Glutamatergic neuron (in vitro differentiated cells): ENCODE measurements around the gene TACR1. TPM values are rescaled to one million over a fixed set of nuclear protein-coding genes. Genes with fewer than 3 reads are reported as not detected.

ENCODE experiments used
- DNase-seq: peaks from one replicate; pipeline ENCODE4 v3.0.0; 2022
- H3K27ac Mint-ChIP-seq: one replicate; pipeline ENCODE4 v1.8.0; 2020; ENCODE audit warnings: mild to moderate bottlenecking, mixed read lengths, inconsistent platforms; ENCODE audit not compliant: unreplicated experiment
- H3K27me3 Mint-ChIP-seq: one replicate; pipeline ENCODE4 v1.8.0; 2020; ENCODE audit warnings: mild to moderate bottlenecking, moderate library complexity, mixed read lengths, inconsistent platforms; ENCODE audit not compliant: unreplicated experiment
- H3K36me3 Mint-ChIP-seq: one replicate; pipeline ENCODE4 v1.8.0; 2020; ENCODE audit warnings: mild to moderate bottlenecking, mixed read lengths, inconsistent platforms; ENCODE audit not compliant: unreplicated experiment
- H3K4me1 Mint-ChIP-seq: one replicate; pipeline ENCODE4 v1.8.0; 2020; ENCODE audit warnings: mild to moderate bottlenecking, low read depth, mixed read lengths, inconsistent platforms; ENCODE audit not compliant: unreplicated experiment
- H3K4me3 Mint-ChIP-seq: one replicate; pipeline ENCODE4 v1.8.0; 2020; ENCODE audit warnings: mild to moderate bottlenecking, mixed read lengths, inconsistent platforms; ENCODE audit not compliant: unreplicated experiment
- H3K9me3 Mint-ChIP-seq: one replicate; pipeline ENCODE4 v1.8.0; 2020; ENCODE audit warnings: mild to moderate bottlenecking, moderate library complexity, mixed read lengths, inconsistent platforms; ENCODE audit not compliant: unreplicated experiment
- total RNA-seq: library from RNA; stranded (reverse); fragmentation: NEBNext Ultra II Directional; extraction: Animal tissue kit (Norgen Biotek cat#: 25700); gene quantifications from one replicate; pipeline ENCODE4 v1.2.1, GENCODE V29; 2021; ENCODE audit not compliant: unreplicated experiment
- TF ChIP-seq, protein P1 (sequence below): fragments of 200-600 bp; sonication (generic); IDR thresholded peaks from one replicate; pipeline ENCODE4 v1.5.0; 2021; ENCODE audit not compliant: partially characterized antibody, unreplicated experiment

The TACR1 gene
- total RNA-seq, 1 donor from 2014 or later: 0.17 TPM

DNA sequence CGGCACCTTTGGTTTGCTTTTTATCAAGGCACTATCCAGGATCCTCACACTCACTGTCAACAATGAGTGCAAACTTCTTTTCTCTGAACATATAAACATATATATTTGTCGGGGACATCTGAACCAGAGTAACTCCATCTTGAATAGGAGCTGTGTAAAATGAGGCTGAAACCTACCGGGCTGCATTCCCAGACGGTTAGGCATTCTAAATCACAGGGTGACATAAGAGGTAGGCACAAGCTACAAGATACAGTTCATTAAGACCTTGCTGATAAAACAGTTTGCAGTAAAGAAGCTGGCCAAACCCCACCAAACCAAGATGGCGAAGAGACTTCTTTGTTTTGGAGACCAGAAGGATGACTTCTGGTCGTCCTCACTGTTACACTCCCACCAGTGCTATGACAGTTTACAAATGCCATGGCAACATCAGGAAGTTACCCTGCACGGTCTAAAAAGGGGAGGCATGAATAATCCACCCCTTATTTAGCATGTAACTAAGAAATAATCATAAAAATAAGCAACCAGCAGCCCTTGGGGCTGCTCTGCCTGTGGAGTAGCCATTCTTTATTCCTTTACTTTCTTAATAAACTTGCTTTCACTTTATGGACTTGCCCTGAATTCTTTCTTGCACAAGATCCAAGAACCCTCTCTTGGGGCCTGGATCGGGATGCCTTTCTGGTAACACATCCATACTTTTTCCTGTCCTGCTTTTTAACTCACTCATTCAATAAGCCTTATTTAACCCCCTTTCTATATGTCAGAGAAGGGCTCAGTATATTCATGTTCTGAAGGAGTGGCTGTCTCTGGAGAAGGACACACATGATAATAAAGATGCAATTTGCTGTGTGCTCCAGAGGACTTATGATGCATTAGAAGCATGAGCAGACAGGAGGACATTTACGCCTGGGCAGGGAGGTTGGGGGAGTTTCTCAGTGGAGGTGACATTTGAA, 65.4 kb downstream of the TACR1 start:
- H3K27me3 Mint-ChIP-seq: peaks cover 2% of the 10 kb centered on the region

DNA sequence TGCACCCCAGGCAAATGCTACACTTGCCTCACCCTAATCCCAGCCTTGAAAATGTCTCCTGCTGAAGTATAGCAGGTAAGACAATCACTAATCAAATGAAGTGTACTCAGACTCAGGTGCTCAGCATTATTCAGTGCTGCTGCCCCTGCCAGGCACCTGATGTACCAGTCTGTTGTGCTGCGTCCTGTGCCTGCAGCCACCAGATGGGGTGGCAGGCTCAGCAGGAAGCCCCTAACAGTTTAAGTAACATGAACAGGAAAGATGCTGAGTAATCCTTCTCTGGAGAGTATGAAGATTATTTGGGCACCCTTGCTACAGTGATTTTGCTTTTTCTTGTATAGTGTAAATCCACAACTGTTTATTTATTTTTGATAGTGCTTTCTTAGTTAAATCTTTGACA, 69.1 kb downstream of the TACR1 start:
- DNase-seq: peak; percentile 19
- Mint-ChIP-seq H3K4me1 (peaks cover 3% of the 10 kb centered on the region), H3K36me3 (no peaks in the 10 kb centered on the region), H3K9me3 (no peaks in the 10 kb centered on the region), H3K27ac (no peak overlapping the region), H3K4me3 (no peak overlapping the region), H3K27me3 (no peaks in the 10 kb centered on the region)
- TF ChIP-seq, protein P1, sequence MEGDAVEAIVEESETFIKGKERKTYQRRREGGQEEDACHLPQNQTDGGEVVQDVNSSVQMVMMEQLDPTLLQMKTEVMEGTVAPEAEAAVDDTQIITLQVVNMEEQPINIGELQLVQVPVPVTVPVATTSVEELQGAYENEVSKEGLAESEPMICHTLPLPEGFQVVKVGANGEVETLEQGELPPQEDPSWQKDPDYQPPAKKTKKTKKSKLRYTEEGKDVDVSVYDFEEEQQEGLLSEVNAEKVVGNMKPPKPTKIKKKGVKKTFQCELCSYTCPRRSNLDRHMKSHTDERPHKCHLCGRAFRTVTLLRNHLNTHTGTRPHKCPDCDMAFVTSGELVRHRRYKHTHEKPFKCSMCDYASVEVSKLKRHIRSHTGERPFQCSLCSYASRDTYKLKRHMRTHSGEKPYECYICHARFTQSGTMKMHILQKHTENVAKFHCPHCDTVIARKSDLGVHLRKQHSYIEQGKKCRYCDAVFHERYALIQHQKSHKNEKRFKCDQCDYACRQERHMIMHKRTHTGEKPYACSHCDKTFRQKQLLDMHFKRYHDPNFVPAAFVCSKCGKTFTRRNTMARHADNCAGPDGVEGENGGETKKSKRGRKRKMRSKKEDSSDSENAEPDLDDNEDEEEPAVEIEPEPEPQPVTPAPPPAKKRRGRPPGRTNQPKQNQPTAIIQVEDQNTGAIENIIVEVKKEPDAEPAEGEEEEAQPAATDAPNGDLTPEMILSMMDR: no peak

More for the DNA sequence above, 65.4 kb downstream of the TACR1 start:
- TF ChIP-seq, protein P1: no peak
- DNase-seq: no peak
- H3K9me3 Mint-ChIP-seq: no peaks in the 10 kb centered on the region
- no peaks in the 10 kb centered on the region for H3K36me3 Mint-ChIP-seq
- peaks cover 3% of the 10 kb centered on the region for H3K4me1 Mint-ChIP-seq
- no peak overlapping the region for H3K27ac Mint-ChIP-seq
- no peak overlapping the region for H3K4me3 Mint-ChIP-seq

DNA sequence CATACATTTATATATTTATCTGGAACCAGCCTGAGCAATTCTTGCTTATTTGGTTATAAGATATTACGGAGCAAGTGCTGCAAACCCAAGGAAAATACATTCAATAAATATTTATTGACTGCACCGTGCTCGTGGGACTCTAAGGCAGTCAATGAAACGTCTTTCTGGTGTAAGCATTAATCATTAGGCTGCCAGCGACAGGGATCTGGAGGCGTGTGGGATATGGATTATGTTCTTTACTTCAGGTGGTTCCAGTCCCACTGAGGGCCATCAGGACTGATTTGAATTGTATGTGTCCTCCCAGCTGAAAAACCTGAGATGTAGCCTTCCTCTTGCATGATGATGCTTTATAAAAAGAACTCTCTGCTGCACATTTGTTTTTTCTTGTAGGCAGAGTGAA, 75.4 kb downstream of the TACR1 start:
- Mint-ChIP-seq H3K27ac (no peak overlapping the region), H3K4me3 (no peak overlapping the region), H3K27me3 (no peaks in the 10 kb centered on the region), H3K9me3 (no peaks in the 10 kb centered on the region), H3K36me3 (no peaks in the 10 kb centered on the region), H3K4me1 (peaks cover 5% of the 10 kb centered on the region)
- TF ChIP-seq, protein P1: no peak
- no peak for DNase-seq

GRCh38 chr2:75113231-75113869, 86.0 kb downstream of the TACR1 start:
- Mint-ChIP-seq H3K4me3 (no peak overlapping the region), H3K36me3 (no peaks in the 10 kb centered on the region), H3K9me3 (no peaks in the 10 kb centered on the region), H3K27ac (no peak overlapping the region), H3K27me3 (no peaks in the 10 kb centered on the region), H3K4me1 (peaks cover 12% of the 10 kb centered on the region)
- DNase-seq: no peak
- TF ChIP-seq, protein P1: no peak
